IPS DF 6.9 (cell line): Measurements from ENCODE around the gene LARGE2.
"Not testable (repeated sequence)": the region's sequence is repeated elsewhere in the genome, so short reads cannot be mapped to it uniquely, and the experiment has no call there.

Source experiments
- DNase-seq: peaks from one replicate; pipeline ENCODE4 v3.0.0-alpha.2; 2013; ENCODE audit warnings: low read depth, low spot score
- H3K27ac ChIP-seq: one replicate; pipeline ENCODE4 v1.5.1; 2013; ENCODE audit warnings: low read length, control low read depth
- H3K27me3 ChIP-seq: 2 replicates; pipeline ENCODE4 v1.6.1; 2013; ENCODE audit warnings: mild to moderate bottlenecking, low read length; ENCODE audit not compliant: control insufficient read depth, insufficient read depth
- H3K36me3 ChIP-seq: 2 replicates; pipeline ENCODE4 v1.6.1; 2013; ENCODE audit warnings: low read length; ENCODE audit not compliant: control insufficient read depth, insufficient read depth
- H3K4me1 ChIP-seq: 2 replicates; pipeline ENCODE4 v1.6.1; 2013; ENCODE audit warnings: low read length; ENCODE audit not compliant: control insufficient read depth, insufficient read depth
- H3K4me3 ChIP-seq: 2 replicates; pipeline ENCODE4 v1.5.1; 2013; ENCODE audit warnings: mild to moderate bottlenecking, low read length
- H3K9me3 ChIP-seq: 2 replicates; pipeline ENCODE4 v1.6.1; 2013; ENCODE audit warnings: low read length, inconsistent platforms; ENCODE audit not compliant: control insufficient read depth, insufficient read depth
- WGBS: extraction: QIAGEN DNeasy Blood & Tissue Kit; methylation state at CpG from one replicate; pipeline ENCODE4 v1.1.7; 2013; ENCODE audit warnings: mixed read lengths, missing lambda C conversion rate; ENCODE audit not compliant: insufficient read length, insufficient coverage; 5-methylcytosine and 5-hydroxymethylcytosine counted together

LARGE2 gene

DNA sequence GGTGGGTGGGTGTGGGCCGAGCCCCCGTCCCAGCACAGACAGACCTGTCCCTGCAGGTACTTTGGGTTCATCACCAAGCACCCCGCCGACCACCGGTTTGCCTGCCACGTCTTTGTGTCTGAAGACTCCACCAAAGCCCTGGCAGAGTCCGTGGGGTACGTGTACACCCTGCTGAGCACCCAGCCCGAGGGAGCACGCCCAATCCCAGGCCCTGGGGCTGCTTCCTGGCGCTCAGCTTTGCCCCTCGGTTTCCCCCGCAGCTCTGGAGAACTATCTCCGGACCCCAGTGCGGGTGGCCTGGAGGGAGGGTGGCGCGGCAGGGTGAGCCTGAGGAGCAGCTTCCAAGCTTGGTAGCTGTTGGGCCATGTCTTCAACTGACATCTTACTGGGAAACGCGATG is 17.4 kb upstream of the LARGE2 start:
- peaks cover 17% of the 10 kb centered on the region for H3K36me3 ChIP-seq
- peaks cover 4% of the 10 kb centered on the region for H3K4me1 ChIP-seq
- no CpG with 5 or more reads among the region's 19 CpGs for WGBS

DNA sequence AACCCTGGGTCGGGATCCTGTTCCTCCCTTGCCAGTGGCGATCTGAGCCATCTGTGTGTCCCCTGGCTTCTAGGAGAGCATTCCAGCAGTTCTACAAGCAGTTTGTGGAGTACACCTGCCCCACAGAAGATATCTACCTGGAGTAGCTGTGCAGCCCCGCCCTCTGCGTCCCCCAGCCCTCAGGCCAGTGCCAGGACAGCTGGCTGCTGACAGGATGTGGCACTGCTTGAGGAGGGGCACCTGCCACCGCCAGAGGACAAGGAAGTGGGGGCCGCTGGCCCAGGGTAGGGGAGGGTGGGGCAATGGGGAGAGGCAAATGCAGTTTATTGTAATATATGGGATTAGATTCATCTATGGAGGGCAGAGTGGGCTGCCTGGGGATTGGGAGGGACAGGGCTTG is 16.9 kb upstream of the LARGE2 start:
- no CpG with 5 or more reads among the region's 6 CpGs for WGBS
- H3K27ac ChIP-seq, H3K9me3 ChIP-seq, H3K4me1 ChIP-seq, H3K27me3 ChIP-seq, H3K4me3 ChIP-seq, DNase-seq: not testable (repeated sequence)
- H3K36me3 ChIP-seq: peaks cover 17% of the 10 kb centered on the region

More for the DNA sequence above, 17.4 kb upstream of the LARGE2 start:
- no peak overlapping the region for H3K4me3 ChIP-seq
- no peaks in the 10 kb centered on the region for H3K27me3 ChIP-seq
- no peak overlapping the region for H3K27ac ChIP-seq
- no peaks in the 10 kb centered on the region for H3K9me3 ChIP-seq
- DNase-seq: no peak

DNA sequence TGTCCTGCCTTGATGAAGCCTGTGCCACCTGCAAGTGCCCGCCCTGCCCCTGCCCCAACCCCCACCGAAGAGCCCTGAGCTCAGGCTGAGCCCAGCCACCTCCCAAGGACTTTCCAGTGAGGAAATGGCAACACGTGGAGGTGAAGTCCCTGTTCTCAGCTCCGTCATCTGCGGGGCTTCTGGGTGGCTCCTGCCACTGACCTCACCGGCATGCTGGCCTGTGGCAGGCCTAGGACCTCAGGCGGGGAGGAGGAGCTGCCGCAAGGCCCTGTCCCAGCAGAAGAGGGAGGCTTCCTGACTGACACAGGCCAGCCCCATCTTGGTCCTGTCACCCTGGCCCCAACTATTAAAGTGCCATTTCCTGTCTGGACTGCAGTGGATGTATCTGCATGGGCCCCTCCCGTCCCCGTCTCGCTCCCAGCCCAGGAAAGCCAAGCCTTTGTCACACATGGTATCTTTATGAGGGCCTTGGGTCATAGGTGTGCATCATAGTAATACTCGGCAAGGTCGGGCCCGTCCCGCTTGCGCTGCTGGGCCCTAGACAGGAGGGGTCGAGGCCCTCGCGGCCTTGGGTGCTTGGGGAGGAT is 16.3 kb upstream of the LARGE2 start:
- Histone ChIP-seq H3K4me3 (no peak overlapping the region), H3K4me1 (no peaks in the 10 kb centered on the region), H3K9me3 (no peaks in the 10 kb centered on the region), H3K36me3 (peaks cover 17% of the 10 kb centered on the region), H3K27ac (no peak overlapping the region), H3K27me3 (no peaks in the 10 kb centered on the region)
- no peak for DNase-seq
- WGBS: no CpG with 5 or more reads among the region's 19 CpGs

- Histone ChIP-seq H3K9me3 (no peaks in the 10 kb centered on the region), H3K27me3 (no peaks in the 10 kb centered on the region), H3K4me1 (no peaks in the 10 kb centered on the region), H3K4me3 (no peak within 1 kb of the TSS), H3K36me3 (peaks cover 17% of the 10 kb centered on the region), H3K27ac (no peak within 1 kb of the TSS)
- no CpG with 5 or more reads among the region's 18 CpGs for WGBS
- DNase-seq: no peak
Measured at GRCh38 chr11:45906965-45907611, 15.4 kb upstream of the LARGE2 start, which contains the start of gene FREY1. Gene FREY1 (minus strand): TSS chr11:45907271. CDS start chr11:45907245, 26 bp downstream.

- Histone ChIP-seq H3K4me3 (no peak overlapping the region), H3K4me1 (no peaks in the 10 kb centered on the region), H3K9me3 (no peaks in the 10 kb centered on the region), H3K27ac (no peak overlapping the region), H3K36me3 (peaks cover 17% of the 10 kb centered on the region), H3K27me3 (no peaks in the 10 kb centered on the region)
- no CpG with 5 or more reads among the region's 8 CpGs for WGBS
- no peak for DNase-seq
Measured at GRCh38 chr11:45907911-45908370, 14.5 kb upstream of the LARGE2 start.

DNA sequence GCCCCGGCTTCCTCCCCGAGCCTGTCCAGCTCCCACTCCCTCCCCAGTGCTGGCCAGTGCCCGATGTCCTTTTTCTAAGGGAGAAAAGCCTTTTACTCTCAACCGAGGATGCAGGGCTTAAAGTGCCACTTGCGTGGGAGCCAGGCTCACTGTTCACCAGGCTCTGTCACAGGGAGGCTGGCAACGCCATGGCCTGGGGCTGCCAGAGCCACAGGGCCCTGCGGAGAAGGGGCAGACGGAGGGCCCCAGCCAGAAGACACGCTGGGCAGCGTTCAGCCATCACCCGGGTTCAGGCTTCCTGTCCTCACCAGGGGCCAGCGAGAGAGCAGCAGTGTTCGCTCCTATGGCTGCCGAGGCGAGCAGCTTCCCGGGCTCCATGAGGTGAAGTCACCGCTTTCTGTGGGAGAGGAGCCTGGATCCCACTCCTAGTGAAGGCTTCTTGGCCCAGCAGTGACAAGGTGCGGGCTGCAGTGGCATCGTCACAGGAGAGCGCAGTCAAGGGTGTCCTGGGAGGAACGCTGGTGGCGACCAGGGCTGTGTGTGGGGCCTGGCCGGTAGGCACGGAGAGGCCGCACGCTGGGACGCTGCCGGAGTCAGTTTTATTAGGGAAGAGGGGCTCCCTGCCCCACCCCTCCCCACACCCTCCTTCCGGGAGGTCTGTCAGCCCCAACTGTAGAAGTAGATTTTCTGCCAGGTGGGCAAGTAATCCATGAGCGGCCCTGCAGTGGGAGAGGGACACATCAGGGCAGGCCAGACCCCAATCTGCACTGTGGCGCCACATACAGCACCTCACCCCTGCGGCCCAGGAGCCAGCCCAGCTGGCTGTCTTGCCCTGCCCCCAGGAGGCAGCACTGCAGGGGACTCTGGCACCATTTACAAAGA is 12.6 kb upstream of the LARGE2 start:
- no peaks in the 10 kb centered on the region for H3K9me3 ChIP-seq
- no peak overlapping the region for H3K4me3 ChIP-seq
- no peaks in the 10 kb centered on the region for H3K4me1 ChIP-seq
- H3K27me3 ChIP-seq: no peaks in the 10 kb centered on the region
- DNase-seq: no peak
- peaks cover 18% of the 10 kb centered on the region for H3K36me3 ChIP-seq
- no peak overlapping the region for H3K27ac ChIP-seq
- no CpG with 5 or more reads among the region's 32 CpGs for WGBS

GRCh38 chr11:45910623-45911022 is 11.8 kb upstream of the LARGE2 start:
- Histone ChIP-seq H3K4me1 (no peaks in the 10 kb centered on the region), H3K36me3 (peaks cover 18% of the 10 kb centered on the region), H3K27ac (no peak overlapping the region), H3K27me3 (no peaks in the 10 kb centered on the region), H3K4me3 (no peak overlapping the region), H3K9me3 (no peaks in the 10 kb centered on the region)
- no peak for DNase-seq
- no CpG with 5 or more reads among the region's 9 CpGs for WGBS

DNA sequence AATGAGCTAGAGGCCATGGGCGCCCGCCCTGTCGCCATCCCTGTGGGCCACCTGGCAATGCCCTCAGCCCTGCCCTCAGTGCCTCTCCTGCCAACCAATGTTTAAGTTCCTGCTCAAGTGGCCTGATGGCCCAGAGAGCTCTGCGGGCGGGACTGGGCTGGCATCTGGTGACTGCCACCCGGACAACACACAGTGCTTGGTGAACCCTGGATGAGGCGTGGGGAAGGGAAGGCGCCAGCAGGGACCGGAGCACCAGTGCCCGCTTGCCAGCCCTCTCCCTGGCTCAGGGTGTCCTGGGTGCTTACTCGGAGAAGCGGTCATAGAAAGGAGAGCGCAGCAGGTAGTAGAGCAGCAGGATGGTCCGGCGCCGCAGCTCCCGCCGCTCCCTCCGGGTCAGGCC is 8.9 kb upstream of the LARGE2 start:
- peaks cover 18% of the 10 kb centered on the region for H3K36me3 ChIP-seq
- H3K9me3 ChIP-seq: no peaks in the 10 kb centered on the region
- no peaks in the 10 kb centered on the region for H3K27me3 ChIP-seq
- H3K4me1 ChIP-seq: peaks cover 1% of the 10 kb centered on the region; the same call in 1 of the 2 replicates
- no peak overlapping the region for H3K4me3 ChIP-seq
- H3K27ac ChIP-seq: no peak overlapping the region
- no CpG with 5 or more reads among the region's 19 CpGs for WGBS
- DNase-seq: no peak

DNA sequence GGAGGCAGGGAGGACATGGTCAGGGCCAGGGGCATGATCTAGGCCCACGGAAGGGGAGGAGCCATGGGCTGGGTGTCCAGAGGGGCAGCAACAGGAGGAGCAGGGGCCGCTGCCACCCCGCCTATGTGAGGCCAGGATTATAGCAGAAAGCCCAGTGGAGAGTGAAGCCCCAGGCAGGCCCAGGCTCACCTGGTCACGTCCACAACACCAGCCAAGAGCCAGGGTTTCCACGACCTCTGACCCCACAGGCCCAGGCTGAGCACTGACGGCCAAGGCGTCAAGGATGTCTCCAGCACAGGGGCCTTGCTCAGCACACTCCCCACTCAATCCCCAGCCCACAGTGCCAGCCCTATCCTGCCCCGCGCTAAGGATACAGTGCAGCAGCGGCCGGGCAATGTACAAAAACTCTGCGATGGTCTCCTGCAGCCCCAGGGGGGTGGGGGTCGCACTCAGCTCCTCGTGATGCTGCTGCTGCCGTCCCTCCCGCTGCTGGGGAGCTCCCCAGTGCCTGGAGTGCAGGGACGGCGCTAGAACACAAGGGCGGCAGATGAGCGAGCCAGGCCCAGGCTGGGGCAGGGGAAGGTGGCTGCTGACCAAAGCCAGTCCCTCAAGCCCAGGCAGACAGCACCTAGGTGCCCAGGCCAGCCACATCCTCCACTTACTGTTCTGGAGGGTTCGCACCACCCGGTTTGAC is 8.4 kb upstream of the LARGE2 start:
- no peak overlapping the region for H3K4me3 ChIP-seq
- H3K27me3 ChIP-seq: no peaks in the 10 kb centered on the region
- H3K27ac ChIP-seq: no peak overlapping the region
- no CpG with 5 or more reads among the region's 22 CpGs for WGBS
- no peaks in the 10 kb centered on the region for H3K9me3 ChIP-seq
- peaks cover 1% of the 10 kb centered on the region; the same call in 1 of the 2 replicates for H3K4me1 ChIP-seq
- DNase-seq: no peak
- H3K36me3 ChIP-seq: peaks cover 18% of the 10 kb centered on the region

DNA sequence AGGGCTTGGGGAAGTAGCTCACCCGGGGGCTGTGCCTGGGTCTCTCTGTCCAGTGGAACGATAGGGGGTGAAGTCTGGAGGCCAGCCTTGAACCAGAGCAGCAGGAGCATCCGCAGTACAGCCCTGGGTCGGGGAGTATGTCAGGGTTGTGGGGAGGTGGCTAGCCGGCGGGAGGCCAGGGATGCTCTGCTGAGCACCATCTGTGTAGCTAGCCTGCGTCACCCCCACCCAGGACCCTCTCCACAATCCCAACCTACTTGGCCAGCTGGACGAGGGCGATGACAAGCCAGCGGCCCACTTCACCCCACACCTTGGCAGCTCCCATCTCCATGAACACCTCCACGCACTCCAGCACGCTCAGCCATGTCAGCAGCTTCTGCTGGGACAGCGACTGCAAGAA is 7.0 kb upstream of the LARGE2 start:
- H3K36me3 ChIP-seq: peaks cover 13% of the 10 kb centered on the region
- no CpG with 5 or more reads among the region's 13 CpGs for WGBS
- DNase-seq: no peak

More for the DNA sequence above, 7.0 kb upstream of the LARGE2 start:
- H3K9me3 ChIP-seq: no peaks in the 10 kb centered on the region
- H3K27me3 ChIP-seq: no peaks in the 10 kb centered on the region
- peaks cover 4% of the 10 kb centered on the region for H3K4me1 ChIP-seq
- no peak overlapping the region for H3K27ac ChIP-seq
- no peak overlapping the region for H3K4me3 ChIP-seq
